ENCODE results near the gene VAMP2. TPM values are rescaled to one million over a fixed set of nuclear protein-coding genes. Genes with fewer than 3 reads are reported as not detected.

Gene VAMP2
- total and polyA plus RNA-seq, 2 donors (not counting 1 experiment from before 2014, with no cell fraction given), result 162 to 209 TPM

DNA sequence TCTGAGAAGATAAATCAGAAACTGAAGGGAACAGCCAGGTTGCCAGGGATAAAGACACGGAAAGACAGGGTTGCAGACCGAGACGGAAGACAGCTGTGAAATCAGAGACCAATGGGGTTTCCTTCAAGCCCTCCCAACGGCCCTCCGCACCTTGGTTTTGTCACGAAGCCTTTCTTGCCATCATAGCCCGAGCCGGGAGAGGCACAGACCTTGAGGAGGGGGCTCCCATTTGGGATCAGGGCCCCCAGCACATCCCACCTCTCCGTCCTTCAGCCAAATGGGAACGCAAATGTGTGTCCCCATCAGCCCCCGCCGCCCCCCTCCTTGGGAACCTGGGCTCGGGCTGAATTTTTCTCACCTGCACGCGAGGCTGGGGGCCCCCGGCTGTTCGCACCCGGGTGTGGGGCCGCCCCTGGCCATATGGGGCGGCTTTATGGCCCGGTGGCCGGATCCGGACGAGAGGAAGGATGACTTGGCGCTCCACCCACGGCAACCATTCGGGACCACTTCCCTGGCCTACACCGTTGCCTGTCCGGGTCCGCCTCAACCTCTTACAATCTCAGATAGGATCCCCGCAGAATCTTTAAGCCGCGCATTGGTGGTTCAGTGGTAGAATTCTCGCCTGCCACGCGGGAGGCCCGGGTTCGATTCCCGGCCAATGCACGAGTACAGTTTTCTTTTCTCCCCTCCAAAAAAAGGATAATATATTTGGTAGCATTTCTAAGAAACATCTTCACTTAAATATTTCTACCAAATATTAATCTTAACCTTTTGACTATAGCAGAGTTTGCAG lies 37.4 kb downstream of the VAMP2 start:
- H3K27me3 ChIP-seq (replicated peaks in 1 of 4; ENCODE audit: control extremely low read depth in 1 of 4, control insufficient read depth in 3 of 4, insufficient read depth in 4 of 4, low read length in 3 of 4), result peaks cover 0 to 50% (median 20%) of the 10 kb centered on the region in 4 experiments
- H3K27ac ChIP-seq (ENCODE audit: low read length in 2 of 2), result no peak overlapping the region

More for the DNA sequence above, 37.4 kb downstream of the VAMP2 start:
- H3K4me1 ChIP-seq (ENCODE audit: control insufficient read depth in 2 of 2, insufficient read depth in 2 of 2, low read length in 2 of 2), result peaks cover 54 to 64% of the 10 kb centered on the region in 2 donors
- peaks cover 34% of the 10 kb centered on the region for H4K20me1 ChIP-seq (ENCODE audit: control insufficient read depth, insufficient read depth, low read length, poor library complexity, severe bottlenecking)
- peaks cover 34% of the 10 kb centered on the region for H3K27me3 Mint-ChIP-seq
- ChIA-PET CTCF (interaction anchor here (0.9 to 3.6 kb wide), 8 partner anchors 8 to 65 kb away, joined by 3 to 18 read pairs (median 7); no protein-coding TSS in a partner anchor), POLR2A (interaction anchor here (0.7 kb wide), 1 partner anchor 31 kb away, joined by 3 read pairs; no protein-coding TSS in a partner anchor)
- H3K4me1 Mint-ChIP-seq, result peaks cover 59% of the 10 kb centered on the region
- ATAC-seq (ENCODE audit: low read depth) (peak; percentile 43), DNase-seq (peak; percentile 92)
- TF ChIP-seq, protein P1, sequence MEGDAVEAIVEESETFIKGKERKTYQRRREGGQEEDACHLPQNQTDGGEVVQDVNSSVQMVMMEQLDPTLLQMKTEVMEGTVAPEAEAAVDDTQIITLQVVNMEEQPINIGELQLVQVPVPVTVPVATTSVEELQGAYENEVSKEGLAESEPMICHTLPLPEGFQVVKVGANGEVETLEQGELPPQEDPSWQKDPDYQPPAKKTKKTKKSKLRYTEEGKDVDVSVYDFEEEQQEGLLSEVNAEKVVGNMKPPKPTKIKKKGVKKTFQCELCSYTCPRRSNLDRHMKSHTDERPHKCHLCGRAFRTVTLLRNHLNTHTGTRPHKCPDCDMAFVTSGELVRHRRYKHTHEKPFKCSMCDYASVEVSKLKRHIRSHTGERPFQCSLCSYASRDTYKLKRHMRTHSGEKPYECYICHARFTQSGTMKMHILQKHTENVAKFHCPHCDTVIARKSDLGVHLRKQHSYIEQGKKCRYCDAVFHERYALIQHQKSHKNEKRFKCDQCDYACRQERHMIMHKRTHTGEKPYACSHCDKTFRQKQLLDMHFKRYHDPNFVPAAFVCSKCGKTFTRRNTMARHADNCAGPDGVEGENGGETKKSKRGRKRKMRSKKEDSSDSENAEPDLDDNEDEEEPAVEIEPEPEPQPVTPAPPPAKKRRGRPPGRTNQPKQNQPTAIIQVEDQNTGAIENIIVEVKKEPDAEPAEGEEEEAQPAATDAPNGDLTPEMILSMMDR (IDR thresholded peaks at IDR 0.05), result no peak
- no peak for TF ChIP-seq EZH2 (IDR thresholded peaks at IDR 0.05; ENCODE audit: borderline replicate concordance, insufficient read depth, low read depth, low read length, poor library complexity, severe bottlenecking)
- H3K36me3 ChIP-seq (replicated peaks in 1 of 2; ENCODE audit: control extremely low read depth in 1 of 2, control insufficient read depth in 1 of 2, extremely low read depth in 1 of 2, insufficient read depth in 2 of 2, low read length in 1 of 2), result no peaks in the 10 kb centered on the region
- intact Hi-C loops (cut with micrococcal nuclease), result no loop called here
- H3K27ac Mint-ChIP-seq, result peak overlapping the region; percentile 94
- peak overlapping the region; percentile 88 for H2AFZ ChIP-seq (ENCODE audit: insufficient read depth, low read depth, low read length, poor library complexity, severe bottlenecking)
- peak overlapping the region; percentile 83 for H3K9ac ChIP-seq (ENCODE audit: low read length)
- H3K79me2 ChIP-seq (ENCODE audit: control insufficient read depth, insufficient read depth, low read length), result no peaks in the 10 kb centered on the region
- 1% methylated on average over 30 of the region's 40 CpGs for WGBS (ENCODE audit: insufficient coverage)
- H3K9me3 Mint-ChIP-seq (ENCODE audit: insufficient read depth), result no peaks in the 10 kb centered on the region
- H3K4me2 ChIP-seq (replicated peaks; ENCODE audit: low read depth, low read length, poor library complexity, severe bottlenecking), result peak overlapping the region; percentile 91
- peaks cover 0 to 21% (median 0%) of the 10 kb centered on the region in 3 donors for H3K9me3 ChIP-seq (ENCODE audit: control extremely low read depth in 1 of 3, control insufficient read depth in 2 of 3, insufficient read depth in 1 of 3, low read length in 2 of 3)
- H3K4me3 ChIP-seq (ENCODE audit: control extremely low read depth in 1 of 5, extremely low read depth in 1 of 5, insufficient read depth in 1 of 5, low read depth in 2 of 5, low read length in 4 of 5), result peak overlapping the region; percentile 70 to 85 (median 72)
- H3K4me3 Mint-ChIP-seq, result peak overlapping the region; percentile 94

Data from B cell (primary cell).